ENCODE data around the gene CRYBG3.
A peak's percentile ranks its signal among the peaks of the same experiment; 100 is the strongest.

CRYBG3 gene

DNA sequence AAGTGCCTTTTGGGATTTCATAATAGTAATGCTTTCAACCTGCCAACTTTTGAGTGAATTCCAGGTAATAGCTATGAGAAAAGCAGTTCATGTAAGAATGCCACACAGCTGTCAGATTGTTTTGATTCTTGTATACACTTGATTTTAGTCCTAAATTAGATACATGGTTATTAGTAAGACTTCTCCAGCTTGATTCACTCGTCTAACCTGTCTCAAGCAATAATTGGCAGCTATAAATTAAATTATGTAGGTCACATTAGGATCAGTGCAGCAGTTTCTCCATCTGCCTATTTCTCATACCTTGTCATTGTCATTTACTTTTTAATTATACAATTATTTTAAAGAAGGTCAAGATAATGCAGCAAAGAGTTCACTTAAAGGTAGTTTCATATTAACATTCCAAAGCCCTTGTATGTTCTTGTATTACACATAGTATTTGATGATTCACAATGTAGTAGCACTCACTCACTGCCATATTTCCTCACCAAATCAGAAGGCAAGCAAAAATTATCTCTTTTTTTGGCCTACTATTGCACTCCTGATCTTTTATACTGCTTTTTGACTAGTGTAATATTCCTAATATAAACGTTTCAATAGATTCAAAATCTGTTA lies 10.9 kb upstream of the CRYBG3 start:
- no peak for DNase-seq (ENCODE audit: low read depth)
- TF ChIP-seq, protein P1, sequence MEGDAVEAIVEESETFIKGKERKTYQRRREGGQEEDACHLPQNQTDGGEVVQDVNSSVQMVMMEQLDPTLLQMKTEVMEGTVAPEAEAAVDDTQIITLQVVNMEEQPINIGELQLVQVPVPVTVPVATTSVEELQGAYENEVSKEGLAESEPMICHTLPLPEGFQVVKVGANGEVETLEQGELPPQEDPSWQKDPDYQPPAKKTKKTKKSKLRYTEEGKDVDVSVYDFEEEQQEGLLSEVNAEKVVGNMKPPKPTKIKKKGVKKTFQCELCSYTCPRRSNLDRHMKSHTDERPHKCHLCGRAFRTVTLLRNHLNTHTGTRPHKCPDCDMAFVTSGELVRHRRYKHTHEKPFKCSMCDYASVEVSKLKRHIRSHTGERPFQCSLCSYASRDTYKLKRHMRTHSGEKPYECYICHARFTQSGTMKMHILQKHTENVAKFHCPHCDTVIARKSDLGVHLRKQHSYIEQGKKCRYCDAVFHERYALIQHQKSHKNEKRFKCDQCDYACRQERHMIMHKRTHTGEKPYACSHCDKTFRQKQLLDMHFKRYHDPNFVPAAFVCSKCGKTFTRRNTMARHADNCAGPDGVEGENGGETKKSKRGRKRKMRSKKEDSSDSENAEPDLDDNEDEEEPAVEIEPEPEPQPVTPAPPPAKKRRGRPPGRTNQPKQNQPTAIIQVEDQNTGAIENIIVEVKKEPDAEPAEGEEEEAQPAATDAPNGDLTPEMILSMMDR (IDR thresholded peaks at IDR 0.05; ENCODE audit: control insufficient read depth, insufficient read depth, low read depth, low read length, missing control alignments) = no peak
- H3K4me3 ChIP-seq (ENCODE audit: control insufficient read depth, low read depth, low read length) = no peak overlapping the region

DNA sequence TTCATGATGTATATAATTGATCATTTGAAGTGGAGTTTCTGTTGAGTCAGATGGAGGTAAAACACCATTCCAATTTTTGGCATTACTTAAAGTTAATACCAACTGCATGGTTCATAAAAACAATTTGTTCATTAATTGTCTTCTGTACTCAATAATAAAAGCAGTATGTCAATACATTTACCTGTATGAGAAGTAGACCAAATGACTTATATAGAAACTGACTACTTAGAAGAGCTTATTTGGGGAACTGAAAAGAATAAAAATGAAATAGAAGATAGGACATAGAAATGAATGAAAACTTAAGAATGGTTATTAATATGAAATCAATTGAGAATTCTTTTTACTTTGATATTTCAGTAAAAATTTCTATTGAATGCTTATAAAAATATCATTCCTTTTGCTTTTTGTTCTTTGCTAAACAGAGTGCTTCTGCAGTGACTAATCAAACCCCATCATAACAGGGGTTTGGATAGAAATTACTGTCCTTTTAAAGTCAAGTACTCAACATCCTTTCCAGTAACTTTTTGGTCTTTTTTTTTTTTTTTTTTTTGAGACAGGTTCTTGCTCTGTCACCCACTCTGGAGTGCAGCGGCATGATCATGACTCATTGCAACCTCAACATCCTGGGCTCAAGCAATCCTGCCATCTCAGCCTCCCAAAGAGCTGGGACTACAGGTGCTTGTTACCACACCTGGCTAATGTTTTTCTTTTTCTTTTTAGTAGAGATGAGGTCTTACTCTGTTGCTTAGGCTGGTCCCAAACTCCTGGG lies 6.5 kb upstream of the CRYBG3 start:
- TF ChIP-seq, protein P1 (IDR thresholded peaks at IDR 0.05; ENCODE audit: control insufficient read depth, insufficient read depth, low read depth, low read length, missing control alignments) = no peak
- H3K4me3 ChIP-seq (ENCODE audit: control insufficient read depth, low read depth, low read length) = no peak overlapping the region
- no peak for DNase-seq (ENCODE audit: low read depth)

DNA sequence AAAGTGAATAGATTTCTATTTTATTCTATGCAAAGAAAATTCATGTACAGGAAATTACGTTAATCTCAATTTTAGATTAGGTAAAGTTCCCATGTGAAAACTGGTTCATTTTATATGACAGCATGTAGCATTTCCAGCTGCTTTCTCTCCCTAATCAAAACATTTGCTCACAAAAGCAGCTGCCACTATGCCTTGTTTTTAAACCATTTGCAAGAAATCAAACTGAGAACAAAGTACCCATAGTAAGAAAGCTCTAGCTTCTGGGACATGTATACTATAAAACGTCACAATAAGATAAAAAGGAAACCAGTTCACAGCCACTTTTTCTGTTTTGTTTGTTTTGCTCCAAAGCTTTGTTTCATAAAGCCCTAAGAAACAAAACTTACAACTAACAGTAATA lies 5.0 kb upstream of the CRYBG3 start:
- no peak overlapping the region for H3K4me3 ChIP-seq (ENCODE audit: control insufficient read depth, low read depth, low read length)
- TF ChIP-seq, protein P1 (IDR thresholded peaks at IDR 0.05; ENCODE audit: control insufficient read depth, insufficient read depth, low read depth, low read length, missing control alignments) = no peak
- DNase-seq (ENCODE audit: low read depth) = no peak

DNA sequence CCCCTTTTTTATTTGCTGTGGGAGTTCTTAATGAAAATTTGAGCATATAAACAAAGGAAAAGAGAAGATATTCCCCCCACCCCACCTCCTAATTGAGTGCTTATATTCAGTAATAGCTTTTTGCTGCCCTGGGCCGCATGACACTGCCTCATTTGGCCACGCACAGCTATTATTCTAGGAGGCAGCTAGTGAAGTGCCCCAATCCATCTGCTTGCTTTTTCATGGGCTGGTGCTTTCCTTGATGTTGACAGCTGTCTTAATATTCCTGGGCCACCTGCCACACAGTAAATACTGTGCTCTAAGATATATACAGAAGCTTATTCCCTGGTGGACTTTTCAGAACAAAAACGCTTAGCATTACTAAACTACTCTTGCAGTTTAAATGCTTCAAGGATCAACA lies 3.8 kb upstream of the CRYBG3 start:
- TF ChIP-seq, protein P1 (IDR thresholded peaks at IDR 0.05; ENCODE audit: control insufficient read depth, insufficient read depth, low read depth, low read length, missing control alignments) = no peak
- no peak for DNase-seq (ENCODE audit: low read depth)
- H3K4me3 ChIP-seq (ENCODE audit: control insufficient read depth, low read depth, low read length) = no peak overlapping the region

DNA sequence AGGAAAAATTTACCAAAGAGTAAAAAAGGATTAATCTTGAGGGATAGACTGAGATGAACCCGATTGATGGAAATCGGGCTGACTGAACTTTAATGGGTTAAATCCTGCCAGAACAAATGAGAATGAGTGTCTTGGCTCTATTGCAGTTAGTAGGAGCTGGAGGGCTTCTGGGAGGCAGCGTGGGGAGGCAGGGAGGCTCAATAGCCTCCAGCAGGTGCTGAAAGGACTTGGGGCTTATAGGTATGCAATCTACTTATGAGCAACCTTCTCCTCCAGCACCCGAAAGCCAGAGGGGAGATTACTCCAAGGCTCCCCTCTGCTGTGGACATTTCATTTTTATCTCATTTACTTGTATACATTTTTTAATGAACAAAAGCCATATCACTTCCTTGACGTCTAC lies 1.0 kb upstream of the CRYBG3 start:
- no peak overlapping the region; the same call in 1 of the 2 replicates for H3K4me3 ChIP-seq (ENCODE audit: control insufficient read depth, low read depth, low read length)
- TF ChIP-seq, protein P1 (IDR thresholded peaks at IDR 0.05; ENCODE audit: control insufficient read depth, insufficient read depth, low read depth, low read length, missing control alignments) = no peak
- DNase-seq (ENCODE audit: low read depth) = no peak

DNA sequence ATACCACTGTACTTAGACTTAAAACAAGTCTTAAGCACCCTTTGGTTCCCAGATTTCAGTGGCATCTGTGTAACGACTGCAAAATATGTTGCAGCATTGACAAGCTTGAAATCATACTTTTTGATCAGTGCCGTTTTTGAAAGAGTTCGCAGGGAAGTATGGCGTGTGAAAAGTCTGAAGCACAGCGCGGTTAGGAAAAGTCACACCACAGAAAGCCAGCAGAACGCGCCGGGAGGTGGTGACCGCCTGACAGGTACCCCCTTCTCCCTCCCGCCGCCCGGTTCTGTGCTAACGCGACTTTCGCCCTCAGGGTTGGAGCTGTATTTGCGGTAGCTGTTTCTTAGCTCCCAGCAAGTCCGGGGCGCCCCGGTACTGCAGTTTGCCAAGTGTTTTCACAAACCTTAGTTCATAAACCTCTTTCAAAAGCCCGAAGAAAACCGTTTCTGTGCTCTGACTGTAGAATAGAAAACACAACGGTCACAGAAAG lies 481 bp upstream of the CRYBG3 start:
- TF ChIP-seq, protein P1 (IDR thresholded peaks at IDR 0.05; ENCODE audit: control insufficient read depth, insufficient read depth, low read depth, low read length, missing control alignments) = no peak
- peak overlapping the region; percentile 72 for H3K4me3 ChIP-seq (ENCODE audit: control insufficient read depth, low read depth, low read length)
- no peak for DNase-seq (ENCODE audit: low read depth)
